GM19455 (cell line): ENCODE results near the gene PIAS1.
"Not testable (repeated sequence)": the region's sequence is repeated elsewhere in the genome, so short reads cannot be mapped to it uniquely, and the experiment has no call there.

Experiments used
- ATAC-seq: cut with Tn5 transposase; IDR thresholded peaks from one replicate; pipeline ENCODE4 v1.9.1; 2021; ENCODE audit not compliant: unreplicated experiment

The PIAS1 gene

DNA sequence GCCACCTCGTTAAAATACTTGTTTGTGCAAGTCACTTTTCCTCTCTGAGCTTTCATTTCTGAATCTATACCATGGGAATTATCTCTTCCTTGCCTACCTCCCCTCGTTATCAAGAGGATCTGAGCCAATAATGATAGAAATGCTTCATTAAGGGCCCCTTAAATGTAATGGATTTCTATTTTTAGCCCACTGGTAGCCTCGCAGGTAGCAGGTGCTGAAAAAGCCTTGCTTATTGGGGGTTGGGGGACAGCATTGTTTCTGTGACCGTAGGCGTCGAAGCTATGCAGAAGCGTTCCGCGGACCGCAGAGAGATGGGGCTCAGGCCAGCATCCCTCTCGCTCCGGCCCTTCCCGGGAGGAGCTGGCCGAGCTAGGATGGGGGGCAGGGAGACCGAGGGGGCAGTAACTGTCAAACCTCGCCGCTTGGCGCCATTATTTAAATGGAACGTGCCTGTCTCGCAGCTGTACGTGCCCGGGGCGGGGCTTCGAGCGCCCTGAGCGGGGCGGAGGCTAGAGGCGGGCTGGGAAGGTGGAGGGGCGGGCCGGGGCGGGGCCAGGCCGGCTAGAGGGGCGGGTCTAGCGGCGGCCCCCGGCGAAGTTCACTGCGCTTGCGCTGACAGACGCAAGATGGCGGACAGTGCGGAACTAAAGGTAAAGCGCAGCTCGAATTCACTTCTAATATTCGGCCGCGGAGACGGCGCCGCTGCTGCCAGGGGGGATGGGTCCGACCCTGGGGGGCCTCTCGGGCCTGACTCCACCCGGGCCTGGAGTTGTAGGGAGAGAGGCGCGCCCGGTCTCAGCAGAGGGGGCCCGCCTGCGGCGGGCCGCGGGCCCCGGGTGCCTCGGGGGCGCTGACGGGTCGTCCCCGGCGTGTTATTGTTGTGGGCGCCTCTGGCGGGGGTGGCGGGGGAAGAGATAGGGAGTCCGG, at the start of gene PIAS1:
Gene PIAS1, plus strand, starts transcription at position 615 of the 927 bp plus-strand sequence. Its CDS starts 12 bp downstream, at position 627.
- peak; percentile 72 for ATAC-seq

DNA sequence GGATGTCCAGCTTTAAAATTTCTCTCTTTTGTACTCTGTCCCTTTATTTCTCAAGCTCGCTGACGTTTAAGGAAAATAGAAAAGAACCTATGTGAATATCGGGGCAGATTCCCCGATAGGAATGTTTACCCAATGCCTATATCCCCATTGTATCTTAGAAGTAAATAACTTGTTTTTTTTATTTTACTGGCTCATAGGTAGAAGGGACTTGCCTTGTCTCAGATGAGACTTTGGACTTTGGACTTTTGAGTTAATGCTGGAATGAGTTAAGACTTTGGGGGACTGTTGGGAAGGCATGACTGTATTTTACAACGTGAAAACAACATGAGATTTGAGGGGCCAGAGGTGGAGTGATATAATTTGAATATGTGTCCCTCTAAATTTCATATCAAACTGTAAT, 46.5 kb upstream of the PIAS1 start:
- ATAC-seq, result not testable (repeated sequence)

DNA sequence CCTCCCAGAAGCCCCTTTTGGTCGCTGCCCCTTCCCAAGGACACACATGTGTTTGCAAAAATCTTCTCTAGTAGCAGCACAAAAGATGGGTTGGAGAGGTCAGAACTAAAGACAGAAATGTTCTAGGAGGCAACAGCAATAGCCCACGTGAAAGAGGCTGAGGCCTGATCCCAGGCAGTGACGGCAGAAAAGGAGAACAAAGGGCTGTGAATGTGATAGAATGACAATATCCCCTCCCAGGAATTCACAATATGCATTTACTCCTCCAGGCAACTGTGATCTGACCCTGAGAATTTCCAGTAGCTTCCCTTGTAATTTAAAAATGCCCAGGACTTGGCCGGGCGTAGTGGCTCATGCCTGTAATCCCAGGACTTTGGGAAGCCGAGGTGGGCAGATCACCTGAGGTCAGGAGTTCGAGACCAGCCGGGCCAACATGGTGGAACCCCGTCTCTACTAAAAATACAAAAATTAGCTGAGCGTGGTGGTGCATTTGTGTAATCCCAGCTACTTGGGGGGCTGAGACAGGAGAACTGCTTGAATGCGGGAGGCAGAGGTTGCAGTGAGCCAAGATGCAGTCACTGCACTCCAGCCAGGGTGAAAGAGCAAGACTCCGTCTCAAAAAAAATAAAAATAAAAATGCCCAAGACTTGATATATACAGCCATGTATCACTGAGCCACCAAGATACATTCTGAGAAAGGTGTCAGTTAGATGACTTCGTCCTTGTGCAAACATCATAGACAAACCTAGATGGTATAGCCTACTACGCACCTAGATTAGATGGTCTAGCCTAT, 43.6 kb upstream of the PIAS1 start:
- no peak for ATAC-seq

DNA sequence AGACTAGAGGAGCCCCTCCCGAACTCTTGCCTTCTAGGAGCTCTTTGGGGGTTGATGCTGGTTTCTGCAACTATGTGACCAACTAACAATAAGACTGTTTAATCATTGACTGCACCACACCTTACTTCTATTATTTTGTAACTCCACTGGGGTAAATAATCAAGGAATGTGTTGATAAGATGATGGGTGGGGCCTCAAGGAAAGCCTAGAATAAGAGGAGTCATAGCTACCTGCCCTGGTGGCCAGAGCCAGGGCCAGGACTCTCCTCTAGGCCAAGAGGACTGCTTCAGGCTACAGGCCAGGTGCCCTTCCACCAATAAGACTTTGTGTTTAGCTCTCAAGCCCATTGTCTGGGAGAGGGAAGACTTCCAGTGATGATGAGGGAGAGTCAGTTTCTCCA, 41.2 kb upstream of the PIAS1 start:
- ATAC-seq, result no peak

DNA sequence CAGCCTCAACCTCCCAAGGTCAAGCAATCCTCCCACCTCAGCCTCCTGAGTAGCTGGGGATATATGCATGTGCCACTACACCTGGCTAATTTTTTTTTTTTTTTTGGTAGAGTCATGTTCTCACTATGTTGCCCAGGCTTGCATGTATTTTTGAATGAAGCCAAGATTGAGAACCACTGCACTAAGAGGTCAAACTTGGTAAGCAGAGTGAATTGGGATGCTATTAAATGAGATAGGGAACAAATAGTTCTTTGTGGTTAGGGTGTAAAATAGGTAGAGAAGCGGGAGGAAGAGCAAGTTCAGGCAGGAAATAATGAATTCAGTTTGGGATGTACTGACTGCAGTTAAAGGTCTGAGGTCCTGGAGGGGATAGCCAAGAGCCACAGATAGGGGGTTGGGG, 39.9 kb upstream of the PIAS1 start:
- ATAC-seq, result no peak

DNA sequence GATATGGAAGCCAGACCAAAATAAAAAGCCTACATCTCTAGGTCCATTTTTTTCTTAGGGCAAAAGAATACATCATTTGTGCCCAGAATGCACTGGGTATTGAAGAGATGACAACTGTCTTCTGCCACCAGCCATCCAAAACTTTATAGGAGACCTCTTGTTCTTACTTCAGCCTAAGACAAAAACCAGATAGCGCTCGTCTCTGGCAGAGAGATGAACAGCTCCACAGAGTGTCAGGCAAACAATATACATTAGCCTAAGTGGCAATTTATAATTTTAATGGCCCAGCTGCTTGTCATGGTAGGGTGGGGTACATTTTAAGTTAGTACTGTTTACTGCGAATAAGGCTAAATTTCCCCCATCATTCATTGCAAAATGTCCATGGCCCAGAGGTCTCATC, 38.9 kb upstream of the PIAS1 start:
- ATAC-seq, result no peak

DNA sequence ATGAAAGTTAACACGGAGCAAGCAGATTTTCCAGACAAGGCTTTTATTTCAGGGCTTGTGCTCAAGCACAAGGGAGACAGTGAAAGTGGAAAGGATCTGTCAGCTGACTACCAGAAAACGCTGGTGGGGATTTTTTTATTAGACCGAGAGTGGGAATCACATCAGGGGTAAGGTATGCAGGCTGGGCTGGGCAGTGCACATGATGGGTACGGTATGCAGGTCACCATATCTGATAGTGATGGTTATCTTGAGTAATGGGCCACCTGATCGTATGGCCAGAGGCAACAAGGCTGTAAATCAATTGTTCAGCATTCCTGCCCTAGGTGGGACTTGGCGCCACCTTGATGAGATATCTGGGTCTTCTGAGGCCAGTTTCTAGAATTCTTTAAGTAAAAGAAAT, 36.9 kb upstream of the PIAS1 start:
- no peak for ATAC-seq

DNA sequence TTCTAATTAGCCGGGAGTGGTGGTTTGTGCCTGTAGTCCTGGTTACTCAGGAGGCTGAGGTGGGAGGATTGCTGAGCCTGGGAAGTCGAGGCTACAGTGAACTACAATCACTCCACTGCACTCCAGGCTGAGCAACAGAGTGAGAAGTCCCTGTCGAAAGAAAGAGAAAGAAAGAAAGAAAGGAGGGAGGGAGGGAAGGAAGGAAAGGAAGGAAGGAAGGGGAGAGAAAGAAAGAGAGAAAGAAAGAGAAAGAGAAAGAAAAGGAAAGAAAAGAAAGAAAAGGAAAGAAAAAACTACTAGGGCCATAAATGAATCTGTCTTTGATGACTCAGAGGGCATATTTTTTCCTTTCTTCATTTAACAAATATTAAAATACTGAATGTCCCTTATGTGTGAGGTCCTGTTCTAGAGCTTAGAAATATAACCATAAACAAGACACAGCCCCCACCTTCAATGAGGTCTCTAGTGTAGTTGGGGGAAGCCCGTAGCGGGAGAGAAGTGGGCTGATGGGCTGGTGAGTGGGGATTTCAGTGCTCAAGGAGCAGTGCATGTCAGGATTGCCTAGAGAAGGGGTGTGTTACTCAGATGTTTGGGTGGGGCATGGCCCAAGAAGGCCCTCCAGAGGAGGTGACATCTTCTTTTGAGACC, 35.2 kb upstream of the PIAS1 start:
- ATAC-seq, result no peak

DNA sequence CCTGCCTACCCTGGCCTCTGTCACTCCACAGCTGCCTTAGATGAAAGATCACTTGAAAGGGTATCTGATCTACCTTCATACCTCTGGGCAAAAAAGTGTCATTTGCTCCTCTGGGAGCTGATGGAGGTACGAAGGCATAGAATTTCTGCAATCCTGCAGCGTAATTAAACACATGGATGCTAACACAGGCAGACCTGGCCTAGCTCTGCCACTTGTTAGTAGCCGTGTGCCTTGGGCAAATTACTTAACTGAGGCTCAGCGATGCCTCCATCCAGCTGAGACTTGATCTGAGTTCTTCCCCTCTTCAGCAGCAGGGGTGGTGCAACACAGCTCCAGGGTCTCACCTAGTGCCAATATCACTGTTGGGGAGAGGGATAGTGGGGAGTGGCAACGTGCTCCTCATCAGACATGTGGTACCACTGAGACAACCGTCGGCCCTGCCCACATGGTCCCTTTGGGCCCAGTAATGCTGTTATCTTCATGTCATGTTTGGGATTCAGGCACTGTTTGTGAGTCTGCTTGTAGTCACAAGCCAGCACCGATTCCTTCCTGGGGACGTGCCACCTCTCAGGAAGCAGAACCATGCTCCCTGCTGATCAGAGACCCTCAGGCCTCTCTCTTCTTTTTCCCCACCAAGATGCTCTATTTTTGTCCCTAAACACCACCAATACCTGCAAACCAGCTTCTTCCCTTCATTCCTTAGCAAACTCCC, 34.1 kb upstream of the PIAS1 start:
- no peak for ATAC-seq

DNA sequence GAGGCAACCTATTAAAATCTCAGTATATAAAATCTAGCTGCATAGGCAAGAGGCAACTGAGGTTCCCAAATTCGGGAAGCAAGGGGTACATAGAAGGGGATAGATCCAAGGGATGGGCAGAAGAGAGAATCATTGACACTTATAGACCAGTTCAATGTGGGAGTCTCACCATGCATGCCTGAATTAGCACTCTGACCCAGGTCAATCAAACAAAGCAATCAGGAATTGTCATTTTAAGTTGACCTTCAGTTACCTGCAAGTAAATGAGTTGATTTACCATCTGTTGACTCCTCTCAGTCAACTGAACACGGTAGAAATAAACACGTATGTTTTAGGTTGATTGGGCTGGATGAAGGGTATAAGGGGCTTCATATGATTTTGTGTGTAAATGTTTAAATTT, 33.4 kb upstream of the PIAS1 start:
- no peak for ATAC-seq

DNA sequence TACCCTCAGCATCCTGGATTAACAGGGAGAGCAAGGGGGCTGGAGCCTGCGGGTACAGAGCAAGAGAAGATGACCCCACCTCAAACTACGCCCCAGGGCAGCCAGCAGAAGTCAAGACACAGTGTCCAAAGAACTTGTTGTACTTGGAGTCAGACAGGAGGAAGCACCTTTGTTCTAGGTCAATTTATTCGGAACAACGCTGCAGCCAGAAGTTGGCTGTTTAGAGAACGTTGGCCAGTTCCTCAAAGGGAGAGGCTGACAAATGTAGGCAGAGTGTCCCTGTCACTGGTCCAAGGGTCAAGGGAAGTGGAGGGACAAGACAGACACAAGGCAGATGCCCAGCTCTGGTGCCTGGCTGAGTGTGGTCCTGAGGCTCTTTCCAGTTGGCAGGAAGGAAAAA, 32.1 kb upstream of the PIAS1 start:
- ATAC-seq, result no peak

DNA sequence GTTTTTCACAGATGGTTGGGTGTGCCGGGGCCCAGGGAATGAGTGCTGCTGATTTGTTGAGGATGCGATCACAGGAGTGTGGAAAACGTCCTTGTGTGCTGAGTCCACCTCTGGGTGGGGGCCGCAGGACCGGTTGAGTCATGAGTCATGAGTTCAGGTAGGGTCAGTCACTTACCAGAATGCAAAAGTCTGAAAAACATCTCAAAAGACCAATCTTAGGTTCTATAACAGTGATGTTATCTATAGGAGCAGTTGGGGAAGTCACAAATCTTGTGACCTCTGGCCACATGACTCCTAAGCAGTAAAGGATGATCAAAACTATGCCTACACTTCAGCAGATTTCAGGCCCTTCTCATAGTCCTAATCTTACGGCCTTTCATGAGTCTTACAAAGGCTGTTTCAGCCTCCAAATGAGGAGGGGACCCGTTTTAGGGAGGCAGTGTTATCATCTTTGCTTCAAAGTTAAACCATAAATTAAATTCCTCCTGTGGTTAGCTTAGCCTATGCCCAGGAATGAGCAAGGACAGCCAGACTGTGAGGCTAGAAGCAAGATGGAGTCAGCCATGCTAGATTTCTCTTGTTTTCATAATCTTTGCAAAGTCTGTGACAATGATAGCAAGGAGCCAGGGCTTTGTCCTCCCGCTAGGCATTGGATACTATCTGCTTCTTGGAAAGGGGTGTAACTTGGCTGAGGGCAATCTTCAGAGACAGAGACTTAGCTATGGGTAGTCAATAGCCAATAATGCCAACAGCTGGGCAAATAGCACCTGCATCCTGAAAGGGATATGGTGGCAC, 30.6 kb upstream of the PIAS1 start:
- ATAC-seq, result no peak

DNA sequence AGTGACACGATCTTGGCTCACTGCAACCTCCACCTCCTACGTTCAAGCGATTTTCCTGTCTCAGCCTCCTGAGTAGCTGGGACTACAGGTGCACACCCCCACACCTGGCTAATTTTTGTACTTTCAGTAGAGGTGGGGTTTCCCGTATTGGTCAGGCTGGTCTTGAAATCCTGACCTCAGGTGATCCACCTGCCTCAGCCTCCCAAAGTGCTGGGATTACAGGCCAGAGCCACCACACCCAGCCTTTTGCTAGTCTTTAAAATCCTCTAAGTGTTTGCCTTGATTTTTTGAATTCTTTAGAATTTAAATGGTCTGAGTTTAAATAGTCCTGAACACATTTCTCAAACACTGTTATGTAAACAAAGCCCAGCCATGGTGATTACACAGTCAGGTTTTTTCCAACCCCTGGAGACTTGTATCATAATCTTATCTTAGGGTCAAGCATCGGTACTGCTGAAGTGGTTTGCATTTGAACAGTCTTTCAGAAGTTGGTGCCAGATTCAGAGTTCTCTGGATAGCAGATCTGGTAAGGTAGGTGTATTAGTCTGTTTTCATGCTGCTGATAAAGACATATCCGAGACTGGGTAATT, 28.2 kb upstream of the PIAS1 start:
- no peak for ATAC-seq

DNA sequence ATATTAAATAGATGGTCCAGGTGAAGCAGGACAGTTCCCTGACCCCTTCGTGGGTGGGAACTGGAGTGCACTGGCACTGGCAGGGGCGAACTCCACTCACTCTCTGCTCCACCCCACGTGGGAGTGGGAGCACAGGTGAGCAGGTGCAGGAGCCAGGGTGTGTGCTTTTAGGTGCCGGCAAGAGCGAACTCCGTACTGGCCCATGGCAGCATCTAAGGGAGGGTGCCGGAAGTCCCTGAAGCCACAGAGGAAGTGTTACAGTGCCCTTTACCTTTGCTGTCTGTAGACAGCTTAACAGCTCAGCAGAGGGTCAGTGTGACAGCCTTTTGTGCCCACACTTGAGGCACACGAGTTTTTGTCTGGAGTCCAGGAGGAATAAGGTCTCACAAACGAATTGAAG, 26.7 kb upstream of the PIAS1 start:
- no peak for ATAC-seq

DNA sequence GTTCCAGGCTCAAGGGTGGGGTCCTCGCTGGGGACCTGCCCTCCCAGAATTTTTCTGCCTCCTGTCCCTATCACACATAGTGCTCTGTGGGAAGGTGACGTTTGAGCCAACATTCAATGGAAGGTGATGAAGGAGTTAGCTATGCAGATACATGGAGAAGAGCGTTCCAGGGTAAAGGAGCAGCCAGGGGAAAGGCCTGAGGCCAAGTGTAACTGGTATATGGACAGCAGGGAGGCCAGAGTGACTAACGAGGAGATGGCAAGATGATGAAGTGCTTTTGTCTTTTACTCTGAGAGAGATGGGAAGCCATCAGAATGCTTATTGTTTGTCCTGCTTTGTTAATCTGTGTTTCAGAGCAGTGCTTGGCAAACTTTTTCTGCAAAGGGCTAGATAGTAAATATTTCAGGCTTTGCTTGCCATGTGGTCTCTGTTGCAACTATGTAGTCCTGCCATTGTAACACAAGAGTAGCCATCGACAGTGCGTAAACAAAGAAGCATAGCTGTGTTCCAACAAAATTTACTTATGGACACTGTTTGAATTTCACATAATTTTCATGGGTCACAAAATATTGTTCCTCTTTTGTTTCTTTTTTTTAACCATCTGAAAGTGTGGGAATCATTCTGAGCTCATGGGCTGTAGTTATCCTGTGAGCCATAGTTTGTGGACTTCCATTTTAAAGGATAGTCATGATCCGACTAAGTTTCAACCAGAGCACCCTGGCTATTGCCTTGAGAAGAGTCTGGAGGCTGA, 25.8 kb upstream of the PIAS1 start:
- no peak for ATAC-seq

DNA sequence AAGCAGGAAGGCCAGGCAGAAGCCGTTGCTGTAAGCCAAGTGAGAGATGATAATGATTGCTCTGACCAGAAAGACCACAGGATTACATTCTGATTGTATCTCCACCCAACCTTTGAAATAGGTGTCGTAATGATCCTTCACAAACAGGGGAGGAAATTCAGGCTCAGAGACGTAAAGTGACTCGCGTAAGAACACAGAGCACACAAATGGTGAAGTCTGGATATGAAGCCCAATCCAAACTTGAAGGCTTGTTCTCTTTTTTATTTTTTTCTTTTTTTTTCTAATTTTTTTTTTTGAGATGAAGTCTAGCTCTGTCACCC, 25.3 kb upstream of the PIAS1 start:
- ATAC-seq, result no peak

DNA sequence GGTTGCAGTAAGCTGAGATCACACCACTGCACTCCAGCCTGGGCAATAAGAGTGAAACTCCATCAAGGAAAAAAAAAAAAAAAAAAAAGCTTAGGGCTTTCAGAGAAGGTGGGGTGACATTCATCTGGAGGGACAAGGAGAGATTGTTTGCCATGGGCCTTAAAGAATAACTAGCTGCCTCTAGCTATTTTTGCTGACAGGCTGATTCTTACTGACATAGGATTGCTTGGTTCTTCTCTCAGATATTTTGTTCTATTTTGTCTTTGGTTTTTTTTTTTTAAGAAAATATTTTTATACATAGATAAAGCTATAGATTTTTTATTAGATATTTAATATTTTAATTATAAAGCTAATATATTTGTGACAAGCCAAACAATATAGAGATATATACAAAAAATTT, 24.2 kb upstream of the PIAS1 start:
- no peak for ATAC-seq

DNA sequence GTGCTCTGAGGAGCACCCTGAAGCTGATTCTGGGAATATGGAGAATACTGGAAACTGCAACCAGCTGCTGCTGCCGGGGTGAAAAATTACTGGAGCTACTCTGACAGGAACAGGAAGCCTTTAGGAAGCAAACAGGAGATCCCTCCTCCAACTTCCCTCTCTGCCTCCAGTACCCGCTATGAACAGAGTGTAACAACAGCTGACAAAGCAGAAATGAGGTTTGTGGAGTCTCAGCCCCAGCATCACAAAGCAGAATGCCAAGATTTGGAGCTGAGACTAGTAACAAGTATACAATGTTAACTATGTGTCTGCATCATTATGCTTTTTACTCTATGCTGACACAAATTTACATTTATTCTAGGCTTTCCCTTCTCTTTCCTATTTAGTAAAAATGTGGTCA, 22.7 kb upstream of the PIAS1 start:
- ATAC-seq, result no peak

DNA sequence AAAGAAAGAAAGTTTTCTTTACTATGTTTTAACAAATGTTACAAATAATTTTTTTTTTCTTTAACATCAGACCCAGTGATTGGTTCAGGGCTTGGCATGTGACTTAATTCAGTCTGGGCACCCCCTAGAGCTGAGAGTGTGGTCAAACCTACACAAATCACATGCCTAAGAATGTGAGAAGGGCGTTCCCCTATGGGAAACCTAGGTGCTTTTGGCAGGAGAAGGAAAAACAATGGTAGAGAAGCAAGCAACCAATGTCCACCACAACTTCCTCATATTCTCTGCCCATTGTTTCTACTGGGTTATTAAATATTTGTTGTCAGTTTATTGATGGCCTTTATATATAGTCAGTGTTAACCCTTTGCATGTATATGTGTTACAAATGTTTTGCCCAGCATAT, 21.4 kb upstream of the PIAS1 start:
- ATAC-seq, result no peak
